ENCODE measurements around the gene DAGLA.

The DAGLA gene

DNA sequence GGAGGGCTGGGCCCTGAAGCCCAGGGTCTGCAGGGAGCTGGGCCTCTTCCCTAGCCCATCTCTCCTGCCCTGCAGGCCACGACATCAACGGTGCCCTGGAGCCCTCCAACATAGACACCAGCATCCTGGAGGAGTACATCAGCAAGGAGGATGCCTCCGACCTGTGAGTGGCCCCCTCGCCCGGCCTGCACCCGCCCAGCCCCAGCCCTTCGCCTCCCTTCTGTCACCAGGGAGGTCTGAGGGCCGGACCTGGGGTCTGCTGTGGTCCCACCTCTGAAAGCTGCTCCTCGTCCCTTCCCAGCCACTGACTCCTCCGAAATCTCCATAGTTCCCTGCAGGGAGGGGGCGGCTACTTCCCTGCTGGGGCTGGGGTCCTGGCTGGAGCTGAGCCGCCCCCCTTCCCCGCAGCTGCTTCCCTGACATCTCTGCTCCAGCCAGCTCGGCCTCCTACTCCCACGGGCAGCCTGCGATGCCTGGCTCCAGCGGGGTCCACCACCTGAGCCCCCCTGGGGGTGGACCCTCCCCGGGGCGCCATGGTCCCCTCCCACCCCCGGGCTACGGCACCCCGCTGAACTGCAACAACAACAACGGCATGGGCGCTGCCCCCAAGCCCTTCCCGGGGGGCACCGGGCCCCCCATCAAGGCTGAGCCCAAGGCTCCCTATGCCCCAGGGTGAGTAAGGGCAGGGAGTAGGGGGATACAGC is 85.5 kb downstream of the DAGLA start:
- DNase-seq (ENCODE audit: low spot score) = no peak

DNA sequence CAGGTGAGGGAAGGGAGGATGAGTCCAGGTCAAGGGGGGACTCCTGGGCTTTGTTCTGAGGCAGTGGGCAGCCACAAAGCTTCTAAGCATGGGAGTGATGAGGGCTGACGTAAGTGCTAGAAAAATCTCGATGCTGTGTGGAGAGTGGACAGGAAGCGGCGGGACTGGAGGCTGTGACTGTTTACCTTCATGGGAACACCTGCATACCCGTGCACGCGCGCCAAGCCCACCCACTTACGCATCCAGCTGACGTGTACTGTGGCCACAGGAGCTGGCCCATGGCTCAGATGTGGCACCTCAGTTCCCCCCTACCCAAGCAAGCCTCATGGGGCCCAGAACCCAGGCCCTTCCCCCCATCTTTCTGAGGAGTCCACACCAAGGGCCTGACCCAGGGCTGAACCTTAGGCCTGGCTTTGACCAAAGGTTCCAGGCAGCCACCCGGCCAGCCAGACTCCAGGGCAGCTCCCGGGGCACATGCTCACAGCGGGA is 86.2 kb downstream of the DAGLA start:
- DNase-seq (ENCODE audit: low spot score) = no peak

DNA sequence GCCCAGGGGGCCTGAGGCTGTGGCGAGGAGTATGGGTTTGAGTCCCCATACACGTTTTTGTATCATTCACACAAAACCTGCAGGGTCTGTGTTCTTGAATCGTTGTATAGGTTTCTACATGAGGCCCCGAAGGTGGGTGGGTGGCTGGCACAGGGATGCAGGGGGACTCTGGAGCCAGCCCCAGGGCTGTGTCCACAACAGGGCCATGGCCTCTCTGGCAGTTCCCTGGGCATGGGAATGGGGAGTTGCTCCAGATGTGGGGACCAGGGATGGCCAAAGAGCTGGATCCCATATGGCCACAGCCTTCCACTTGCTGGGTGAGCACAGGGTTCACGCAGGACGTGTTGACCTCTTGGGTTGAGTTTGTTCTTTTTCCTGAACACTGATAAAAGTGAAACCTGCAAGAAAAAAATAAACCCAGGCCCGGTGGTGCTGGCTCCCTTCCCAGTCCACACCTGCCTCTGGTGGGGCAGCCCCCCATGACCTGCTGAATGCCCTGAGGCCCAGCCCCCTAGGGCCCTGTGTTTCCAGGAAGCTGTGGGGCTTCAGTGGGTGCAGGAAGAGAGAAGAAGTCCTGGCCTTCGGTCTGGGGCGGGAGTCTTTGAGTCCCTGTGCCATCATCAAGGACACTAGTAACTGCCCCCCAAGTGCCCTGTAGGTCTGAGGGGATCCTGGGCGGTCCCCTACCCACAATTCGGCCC is 88.3 kb downstream of the DAGLA start:
- DNase-seq (ENCODE audit: low spot score) = no peak

DNA sequence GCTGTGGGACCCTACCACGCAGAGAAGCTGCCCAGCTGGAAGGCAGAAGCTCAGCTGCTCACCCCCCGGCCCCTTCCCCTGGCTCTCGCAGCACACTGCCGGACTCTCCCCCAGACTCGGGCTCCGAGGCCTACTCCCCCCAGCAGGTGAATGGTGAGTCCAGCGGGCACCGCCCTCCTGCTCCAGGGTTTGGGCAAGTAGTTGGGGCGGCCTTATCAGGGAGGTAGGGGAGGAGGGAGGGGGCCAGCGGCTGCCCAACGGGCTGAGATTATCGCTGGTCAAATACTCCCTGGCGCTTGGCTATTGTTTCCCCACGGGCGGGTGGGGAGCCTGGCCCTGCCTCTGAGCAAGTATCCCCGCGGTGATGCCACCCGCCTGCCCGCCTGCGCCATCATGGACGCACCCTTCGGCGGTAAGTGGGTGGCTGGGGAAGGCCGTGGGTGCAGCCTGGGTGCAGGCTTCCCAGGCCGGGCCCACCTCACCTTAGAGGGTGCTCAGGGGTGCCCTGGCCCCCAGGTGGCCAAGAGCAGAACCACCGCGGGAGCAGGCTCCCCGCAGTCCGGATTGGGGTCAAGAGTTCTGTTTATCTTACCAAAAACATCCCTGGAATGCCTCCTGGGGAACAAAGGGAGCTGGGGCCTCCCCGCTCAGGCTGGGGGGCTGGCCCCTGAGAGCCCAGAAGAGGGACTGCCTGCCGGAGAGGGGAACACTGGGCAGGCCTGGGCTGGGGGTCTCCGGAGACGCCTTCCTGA is 89.2 kb downstream of the DAGLA start:
- DNase-seq (ENCODE audit: low spot score) = no peak

DNA sequence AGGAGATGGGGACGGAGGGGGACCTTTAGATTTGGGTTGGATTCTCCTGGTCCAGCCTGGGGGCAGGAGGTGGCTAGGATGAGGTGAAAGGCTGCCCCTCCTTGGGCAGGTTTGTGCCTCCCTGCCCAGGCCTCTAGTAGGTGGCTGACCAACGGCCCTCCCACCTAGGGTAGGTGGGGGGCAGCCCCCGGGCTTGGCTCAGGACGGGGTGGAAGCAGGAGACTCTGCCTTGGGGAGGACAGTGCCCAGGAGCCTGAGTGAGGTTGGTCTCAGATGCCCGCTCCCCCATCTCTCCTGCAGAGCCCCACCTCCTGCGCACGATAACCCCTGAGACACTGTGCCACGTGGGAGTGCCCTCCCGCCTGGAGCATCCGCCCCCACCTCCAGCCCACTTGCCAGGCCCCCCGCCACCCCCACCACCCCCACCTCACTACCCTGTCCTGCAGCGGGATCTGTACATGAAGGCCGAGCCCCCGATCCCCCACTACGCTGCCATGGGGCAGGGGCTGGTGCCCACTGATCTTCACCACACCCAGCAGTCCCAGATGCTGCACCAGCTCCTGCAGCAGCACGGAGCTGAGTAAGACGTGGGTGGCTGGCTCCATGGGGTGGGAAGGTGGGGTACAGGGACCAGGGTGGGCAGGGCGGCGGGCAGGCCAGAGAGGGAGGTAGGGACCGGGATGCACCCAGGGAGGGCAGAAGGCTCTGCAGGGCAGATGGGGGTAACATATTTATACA is 89.9 kb downstream of the DAGLA start:
- no peak for DNase-seq (ENCODE audit: low spot score)

DNA sequence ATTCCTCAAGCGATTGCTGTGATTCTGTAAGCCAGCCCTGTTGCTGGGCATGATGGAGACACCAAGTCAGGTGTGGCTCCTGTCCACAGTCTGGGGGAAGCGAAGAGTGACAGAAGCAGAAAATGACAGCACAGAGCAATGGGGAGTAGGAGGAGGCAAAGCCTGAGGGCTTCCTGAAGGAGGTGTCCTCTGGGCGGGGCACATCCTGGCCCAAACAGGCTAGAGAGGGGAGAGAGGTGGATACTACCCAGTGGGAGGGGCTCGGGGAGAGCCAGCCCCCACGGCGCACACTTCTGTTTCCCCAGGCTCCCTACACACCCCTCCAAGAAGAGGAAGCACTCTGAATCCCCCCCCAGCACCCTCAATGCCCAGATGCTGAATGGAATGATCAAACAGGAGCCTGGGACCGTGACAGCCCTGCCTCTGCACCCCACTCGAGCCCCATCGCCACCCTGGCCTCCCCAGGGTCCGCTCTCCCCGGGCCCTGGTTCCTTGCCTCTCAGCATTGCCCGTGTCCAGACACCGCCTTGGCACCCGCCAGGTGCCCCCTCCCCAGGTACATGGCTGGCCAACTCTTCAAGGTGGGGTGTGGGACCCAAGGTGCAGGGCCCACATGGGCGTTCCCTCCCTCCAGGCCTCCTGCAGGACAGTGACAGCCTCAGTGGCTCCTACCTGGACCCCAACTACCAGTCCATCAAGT is 91.2 kb downstream of the DAGLA start:
- no peak for DNase-seq (ENCODE audit: low spot score)

DNA sequence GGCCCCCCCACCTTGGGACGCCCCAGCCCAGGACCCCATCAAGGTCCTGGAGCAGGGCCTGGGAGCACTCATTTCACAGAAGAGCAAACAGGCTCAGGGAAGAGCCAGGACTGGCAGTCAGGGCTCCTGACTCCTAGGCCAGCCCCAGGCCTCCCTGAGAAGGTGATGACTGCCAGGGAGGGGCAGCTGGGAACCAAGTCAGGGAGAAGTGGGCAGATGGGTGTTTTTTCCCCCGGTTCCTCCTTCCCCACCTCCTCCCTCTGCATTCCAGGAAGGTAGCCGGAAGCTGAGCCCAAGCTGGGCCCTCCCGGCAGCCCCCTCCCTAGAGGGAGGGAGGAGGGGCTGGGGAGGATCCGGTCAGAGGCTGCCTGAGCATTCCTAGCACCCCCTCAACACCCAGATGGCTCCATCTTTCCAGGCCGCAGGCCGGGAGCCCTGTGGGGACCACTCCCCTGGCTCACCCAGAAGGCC is 91.8 kb downstream of the DAGLA start:
- no peak for DNase-seq (ENCODE audit: low spot score)

DNA sequence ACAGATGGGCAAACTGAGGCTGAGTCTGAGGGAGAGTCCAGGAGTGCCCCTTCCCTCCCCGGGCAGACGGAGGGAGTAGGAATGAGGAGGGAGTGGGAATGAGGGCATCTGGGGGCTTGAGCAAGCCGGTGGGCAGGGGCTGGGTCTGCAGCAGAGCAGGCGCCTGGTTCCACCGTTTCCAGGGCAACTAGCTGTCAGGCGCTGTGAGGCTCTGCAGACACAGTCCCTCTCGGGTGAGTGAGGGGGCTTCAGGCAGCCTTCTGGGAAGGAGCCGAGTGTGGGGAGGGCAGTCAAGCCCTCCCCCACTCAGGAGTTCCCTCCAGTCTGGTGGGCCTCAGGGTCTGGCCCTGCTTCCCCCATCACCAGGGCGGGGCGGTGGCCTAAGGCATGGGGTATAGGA is 93.2 kb downstream of the DAGLA start:
- no peak for DNase-seq (ENCODE audit: low spot score)

DNA sequence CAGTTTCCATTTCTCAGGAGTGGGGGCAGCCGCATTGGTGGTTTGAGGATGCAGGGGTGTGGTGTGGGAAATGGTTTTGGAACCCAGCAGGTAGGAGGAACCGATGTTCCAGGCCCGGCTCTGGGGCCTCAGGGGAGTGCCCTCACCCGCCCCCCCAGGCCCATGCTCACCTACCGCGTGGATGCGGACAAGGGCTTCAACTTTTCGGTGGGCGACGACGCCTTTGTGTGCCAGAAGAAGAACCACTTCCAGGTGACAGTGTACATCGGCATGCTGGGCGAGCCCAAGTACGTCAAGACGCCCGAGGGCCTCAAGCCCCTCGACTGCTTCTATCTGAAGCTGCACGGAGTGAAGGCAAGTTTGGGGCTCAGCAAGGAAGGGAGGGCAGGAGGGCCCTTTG is 93.6 kb downstream of the DAGLA start:
- DNase-seq (ENCODE audit: low spot score) = no peak

DNA sequence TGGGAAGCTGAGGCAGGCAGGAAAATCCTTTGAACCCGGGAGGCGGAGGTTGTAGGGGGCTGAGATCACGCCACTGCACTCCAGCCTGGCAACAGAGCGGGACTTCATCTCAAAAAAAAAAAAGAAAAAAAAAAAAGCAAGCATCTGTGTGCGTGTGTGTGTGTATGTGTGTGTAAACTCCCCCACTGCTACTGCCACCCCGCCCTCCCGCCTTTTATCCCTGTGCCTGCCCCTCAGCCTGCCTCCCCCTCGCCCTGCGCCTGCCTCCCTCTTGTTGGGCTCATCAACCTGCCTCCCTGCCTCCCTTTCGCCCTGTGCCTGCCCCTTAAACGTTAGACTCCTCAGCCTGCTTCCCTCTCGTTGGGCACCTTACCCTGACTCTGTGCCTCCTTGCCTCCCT is 94.2 kb downstream of the DAGLA start:
- no peak for DNase-seq (ENCODE audit: low spot score)

DNA sequence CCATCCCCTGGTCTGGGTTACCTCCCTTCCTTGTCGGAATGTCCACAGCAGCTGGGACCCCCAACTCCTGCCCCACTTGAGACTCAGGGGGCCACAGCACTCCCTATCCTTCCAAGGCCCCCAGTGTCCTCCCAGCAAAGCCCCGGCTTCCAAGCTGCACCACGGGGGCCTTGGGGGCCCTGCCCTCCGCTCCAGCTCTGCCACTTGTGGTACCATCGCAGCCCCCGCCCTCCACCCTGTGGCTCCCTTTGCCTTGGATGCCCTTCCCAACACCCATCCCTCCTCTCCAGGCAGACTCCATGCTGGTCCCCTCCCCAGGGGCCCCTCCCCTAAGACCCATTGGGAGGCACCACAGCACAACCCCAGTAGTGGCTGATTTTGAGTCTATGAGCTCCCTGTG is 94.9 kb downstream of the DAGLA start:
- DNase-seq (ENCODE audit: low spot score) = no peak

DNA sequence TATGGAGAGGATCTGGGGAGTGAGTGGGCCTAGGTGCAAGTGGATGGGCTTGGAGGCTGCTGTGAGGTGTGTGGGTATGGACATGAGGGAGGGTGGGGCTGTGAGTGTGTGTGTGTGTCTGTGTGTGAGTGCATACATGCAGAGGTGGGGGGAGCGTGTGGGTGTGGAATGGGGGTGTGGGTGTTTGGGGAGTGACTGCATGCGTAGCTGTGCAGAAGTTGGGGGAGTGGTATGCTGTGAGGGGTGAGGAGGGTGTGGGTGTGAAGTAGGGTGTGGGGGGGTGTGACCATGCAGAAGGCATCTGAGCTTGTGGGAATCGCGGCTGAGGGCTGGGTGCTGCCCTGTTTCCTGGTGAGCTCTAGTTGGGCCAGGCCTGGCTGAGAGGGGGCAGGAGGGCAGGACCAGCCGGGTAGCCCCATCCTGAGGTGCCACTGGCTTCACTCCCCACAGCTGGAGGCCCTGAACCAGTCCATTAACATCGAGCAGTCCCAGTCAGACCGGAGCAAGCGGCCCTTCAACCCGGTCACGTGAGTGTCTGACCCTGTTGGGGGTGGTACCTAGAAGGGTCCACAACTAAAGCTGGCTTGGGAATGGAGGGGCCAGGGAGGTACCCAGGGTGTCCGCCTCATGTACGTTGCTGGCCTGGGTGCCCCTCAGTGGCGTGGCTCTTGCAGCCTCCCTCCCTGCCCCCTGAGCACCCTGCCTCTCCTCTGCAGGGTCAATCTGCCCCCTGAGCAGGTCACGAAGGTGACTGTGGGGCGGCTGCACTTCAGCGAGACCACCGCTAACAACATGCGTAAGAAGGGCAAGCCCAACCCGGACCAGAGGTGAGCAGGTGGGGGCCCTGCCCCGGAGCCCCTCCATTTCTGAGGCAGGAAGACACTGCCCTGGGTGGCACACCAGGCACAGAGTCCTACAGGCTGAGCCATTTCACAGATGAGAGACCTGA is 95.7 kb downstream of the DAGLA start:
- DNase-seq (ENCODE audit: low spot score) = peak; percentile 7

DNA sequence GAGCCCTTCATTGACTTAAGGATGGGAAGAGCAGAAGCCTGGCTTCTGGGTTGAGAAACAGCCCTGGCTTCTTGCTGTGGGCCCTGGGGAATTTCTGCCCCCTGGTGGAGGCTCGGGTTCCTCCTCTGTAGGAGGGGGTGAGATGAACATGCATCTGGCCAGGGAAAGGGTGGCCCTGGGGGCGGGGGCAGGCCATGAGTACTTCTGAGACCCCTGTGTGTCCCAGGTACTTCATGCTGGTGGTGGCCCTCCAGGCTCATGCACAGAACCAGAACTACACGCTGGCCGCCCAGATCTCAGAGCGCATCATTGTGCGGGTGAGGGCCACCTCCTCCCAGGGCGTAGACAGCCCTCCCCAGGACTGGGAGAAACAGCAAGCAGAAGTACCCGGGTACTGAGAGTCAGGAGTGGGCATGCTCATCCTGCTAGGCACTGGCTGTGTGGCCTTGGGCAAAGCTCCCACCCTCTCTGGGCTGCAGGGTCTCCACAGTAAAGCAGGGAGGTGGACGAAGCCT is 96.4 kb downstream of the DAGLA start:
- peak; percentile 32 for DNase-seq (ENCODE audit: low spot score)

DNA sequence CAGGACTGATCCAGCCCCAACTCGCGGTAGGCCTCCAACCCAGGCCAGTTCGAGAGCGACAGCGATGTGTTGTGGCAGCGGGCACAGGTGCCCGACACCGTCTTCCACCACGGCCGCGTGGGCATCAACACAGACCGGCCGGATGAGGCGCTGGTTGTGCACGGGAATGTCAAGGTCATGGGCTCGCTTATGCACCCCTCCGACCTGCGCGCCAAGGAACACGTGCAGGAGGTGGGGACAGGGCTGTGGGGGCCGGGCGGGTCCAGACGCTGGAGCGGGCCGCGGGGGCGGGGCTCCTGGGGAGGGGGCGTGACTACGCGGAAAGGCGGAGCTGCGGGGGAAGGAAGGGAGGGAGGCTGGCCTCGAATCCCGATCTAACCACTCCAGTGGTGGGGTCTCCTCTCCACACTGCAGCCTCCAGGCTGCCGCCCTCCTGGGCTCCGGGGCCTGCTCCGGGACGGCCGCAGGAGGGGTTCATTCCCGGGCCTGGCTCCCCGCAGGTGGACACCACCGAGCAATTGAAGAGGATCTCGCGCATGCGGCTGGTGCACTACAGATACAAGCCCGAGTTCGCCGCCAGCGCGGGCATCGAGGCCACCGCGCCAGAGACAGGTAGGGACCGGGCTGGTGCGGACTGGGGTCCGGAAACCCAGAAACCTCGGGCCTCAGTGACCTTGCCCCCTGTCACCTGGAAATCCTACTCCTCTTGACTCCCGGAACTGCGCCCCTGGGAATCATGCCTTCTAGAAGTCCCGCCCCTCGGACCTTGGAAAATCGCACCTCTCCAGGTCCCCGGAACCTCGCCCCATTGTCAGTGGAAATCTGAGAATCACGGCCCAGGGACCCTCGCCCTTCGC is 97.3 kb downstream of the DAGLA start:
- DNase-seq (ENCODE audit: low spot score) = peak; percentile 63

DNA sequence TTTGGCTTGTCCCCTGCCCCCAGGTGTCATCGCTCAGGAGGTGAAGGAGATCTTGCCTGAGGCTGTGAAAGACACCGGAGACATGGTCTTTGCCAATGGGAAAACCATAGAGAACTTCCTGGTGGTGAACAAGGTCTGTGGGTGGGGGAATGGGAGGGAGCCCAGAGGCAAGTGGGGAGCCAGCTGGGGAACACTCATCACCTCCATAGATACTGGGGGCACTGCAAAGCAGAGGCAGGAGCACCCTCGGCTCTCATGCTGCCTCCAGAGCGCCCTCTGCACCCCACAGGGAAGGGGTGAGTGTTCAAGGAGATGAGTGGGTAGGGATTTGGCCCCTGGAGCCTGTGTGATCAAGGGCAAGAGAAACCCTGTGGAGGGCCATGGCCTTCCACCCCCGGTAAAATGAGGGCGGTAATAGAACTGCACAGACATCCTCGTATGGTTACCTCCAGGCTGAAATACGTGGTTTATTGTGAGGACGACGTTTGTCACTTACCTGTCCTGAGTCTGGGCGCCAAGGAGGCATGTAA is 98.2 kb downstream of the DAGLA start:
- DNase-seq (ENCODE audit: low spot score) = no peak

DNA sequence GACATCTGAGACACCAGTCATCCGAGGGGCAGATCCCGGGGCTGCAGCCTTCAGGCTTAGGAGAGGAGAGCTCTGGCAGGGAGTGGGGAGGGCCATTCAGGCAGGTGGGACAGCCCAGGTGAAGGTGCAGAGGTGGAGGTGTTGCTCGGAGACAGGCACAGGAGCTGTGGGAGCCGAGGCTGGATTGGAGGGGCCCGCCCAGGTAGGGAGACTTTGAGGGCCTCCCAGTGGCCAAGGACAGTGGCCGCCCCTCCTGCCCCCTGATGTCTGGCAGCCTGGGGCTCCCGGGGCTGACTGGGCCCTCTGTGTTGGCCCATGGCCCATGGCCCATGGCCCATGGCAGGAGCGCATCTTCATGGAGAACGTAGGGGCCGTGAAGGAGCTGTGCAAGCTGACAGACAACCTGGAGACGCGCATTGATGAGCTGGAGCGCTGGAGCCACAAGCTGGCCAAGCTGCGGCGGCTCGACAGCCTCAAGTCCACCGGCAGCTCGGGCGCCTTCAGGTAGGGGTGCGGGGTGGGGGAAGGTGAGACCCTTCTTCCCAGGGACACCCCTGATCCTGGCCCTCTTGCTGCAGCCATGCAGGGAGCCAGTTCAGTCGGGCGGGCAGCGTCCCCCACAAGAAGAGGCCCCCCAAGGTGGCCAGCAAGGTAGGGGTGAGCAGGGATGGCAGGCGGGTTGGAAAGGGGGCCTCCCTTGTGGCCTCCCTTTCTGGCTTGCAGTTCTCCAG is 98.9 kb downstream of the DAGLA start:
- DNase-seq (ENCODE audit: low spot score) = no peak

DNA sequence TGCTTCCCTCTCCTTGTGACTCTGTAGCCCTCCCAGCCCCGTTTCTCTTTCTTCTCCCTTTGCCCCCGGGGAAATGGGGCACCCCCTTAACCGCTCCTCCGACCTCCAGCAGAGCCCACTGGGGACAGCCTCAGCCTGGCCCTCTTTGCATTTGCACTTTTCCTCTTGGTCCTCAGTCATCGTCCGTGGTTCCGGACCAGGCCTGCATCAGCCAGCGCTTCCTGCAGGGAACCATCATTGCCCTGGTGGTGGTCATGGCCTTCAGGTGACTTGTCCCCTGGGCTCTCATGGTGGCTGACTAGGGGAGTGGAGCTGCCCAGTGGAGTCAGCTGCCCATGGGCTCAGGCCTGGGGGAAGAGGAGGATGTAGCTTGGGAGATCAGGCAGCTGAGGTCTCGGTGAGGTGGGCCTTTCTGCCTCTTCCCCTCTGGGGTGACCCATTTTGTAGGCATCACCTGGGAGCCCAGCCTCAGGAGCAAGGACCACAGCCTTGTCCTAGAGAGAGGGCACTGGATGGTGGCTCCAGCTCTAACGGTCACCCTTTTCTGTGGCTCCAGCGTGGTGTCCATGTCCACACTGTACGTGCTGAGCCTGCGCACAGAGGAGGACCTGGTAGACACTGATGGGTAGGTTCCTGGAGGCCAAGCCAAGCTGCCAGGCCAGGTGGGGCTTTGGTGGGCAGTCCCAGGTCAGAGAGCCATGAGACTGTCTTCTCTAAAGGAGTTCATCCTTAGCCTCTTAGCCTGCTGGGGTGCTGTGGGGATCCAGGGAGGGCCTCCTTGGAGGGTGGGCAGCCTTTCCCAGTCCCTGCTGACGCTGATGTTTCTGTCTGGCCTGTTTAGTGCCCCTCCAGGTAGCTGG is 99.7 kb downstream of the DAGLA start:
- no peak for DNase-seq (ENCODE audit: low spot score)
